GM13976 (cell line): ENCODE measurements around the gene CSNK1G1.

Source experiments
- DNase-seq: peaks from one replicate; pipeline ENCODE4 v3.0.0; 2012; ENCODE audit warnings: low spot score
- in situ Hi-C: fragments of 300-500 bp; cut with MboI; formaldehyde crosslinking; loops from one replicate; pipeline ENCODE4 v1.12.0; 2022; ENCODE audit warnings: low sequenced_read_pairs, mixed read lengths, inconsistent platforms; ENCODE audit not compliant: unreplicated experiment
- TF ChIP-seq, protein P1 (sequence below): IDR thresholded peaks from 2 replicates; pipeline ENCODE4 v1.5.1; 2012; ENCODE audit warnings: borderline replicate concordance, mild to moderate bottlenecking; ENCODE audit not compliant: insufficient read depth; ENCODE audit errors: extremely low read depth, missing control alignments, control extremely low read depth

CSNK1G1 gene

DNA sequence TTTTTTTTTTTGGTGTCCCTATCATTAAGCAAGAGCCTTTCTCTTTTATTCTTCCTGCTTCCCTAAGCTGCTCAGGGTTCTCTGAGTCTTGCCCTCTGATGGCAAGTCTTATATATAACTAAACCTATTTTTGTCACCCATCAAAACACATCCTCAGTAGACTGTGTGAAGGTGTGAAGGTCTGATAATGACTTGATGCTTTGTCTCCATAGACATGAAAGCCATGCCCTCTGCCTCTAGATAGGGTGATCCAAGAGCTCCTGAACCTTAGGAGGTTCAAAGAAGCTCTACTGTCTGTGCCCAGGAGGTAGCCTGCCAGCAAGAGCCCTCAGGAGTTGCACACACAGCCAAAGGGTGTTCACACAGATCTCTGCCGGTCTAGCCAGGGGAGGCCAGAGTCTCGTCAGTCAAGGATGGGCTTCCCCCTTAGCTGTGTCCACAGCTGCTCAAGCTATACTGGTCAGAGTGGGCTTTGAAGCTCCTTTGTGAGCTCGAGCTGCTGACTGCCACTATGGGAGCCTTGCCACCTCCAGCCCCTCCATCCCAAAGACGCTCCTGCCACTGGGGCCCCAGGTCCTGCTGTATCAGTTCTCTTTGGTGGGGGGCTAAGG lies 217.5 kb downstream of the CSNK1G1 start:
- in situ Hi-C loops = no loop called here
- TF ChIP-seq, protein P1, sequence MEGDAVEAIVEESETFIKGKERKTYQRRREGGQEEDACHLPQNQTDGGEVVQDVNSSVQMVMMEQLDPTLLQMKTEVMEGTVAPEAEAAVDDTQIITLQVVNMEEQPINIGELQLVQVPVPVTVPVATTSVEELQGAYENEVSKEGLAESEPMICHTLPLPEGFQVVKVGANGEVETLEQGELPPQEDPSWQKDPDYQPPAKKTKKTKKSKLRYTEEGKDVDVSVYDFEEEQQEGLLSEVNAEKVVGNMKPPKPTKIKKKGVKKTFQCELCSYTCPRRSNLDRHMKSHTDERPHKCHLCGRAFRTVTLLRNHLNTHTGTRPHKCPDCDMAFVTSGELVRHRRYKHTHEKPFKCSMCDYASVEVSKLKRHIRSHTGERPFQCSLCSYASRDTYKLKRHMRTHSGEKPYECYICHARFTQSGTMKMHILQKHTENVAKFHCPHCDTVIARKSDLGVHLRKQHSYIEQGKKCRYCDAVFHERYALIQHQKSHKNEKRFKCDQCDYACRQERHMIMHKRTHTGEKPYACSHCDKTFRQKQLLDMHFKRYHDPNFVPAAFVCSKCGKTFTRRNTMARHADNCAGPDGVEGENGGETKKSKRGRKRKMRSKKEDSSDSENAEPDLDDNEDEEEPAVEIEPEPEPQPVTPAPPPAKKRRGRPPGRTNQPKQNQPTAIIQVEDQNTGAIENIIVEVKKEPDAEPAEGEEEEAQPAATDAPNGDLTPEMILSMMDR = no peak
- no peak for DNase-seq

DNA sequence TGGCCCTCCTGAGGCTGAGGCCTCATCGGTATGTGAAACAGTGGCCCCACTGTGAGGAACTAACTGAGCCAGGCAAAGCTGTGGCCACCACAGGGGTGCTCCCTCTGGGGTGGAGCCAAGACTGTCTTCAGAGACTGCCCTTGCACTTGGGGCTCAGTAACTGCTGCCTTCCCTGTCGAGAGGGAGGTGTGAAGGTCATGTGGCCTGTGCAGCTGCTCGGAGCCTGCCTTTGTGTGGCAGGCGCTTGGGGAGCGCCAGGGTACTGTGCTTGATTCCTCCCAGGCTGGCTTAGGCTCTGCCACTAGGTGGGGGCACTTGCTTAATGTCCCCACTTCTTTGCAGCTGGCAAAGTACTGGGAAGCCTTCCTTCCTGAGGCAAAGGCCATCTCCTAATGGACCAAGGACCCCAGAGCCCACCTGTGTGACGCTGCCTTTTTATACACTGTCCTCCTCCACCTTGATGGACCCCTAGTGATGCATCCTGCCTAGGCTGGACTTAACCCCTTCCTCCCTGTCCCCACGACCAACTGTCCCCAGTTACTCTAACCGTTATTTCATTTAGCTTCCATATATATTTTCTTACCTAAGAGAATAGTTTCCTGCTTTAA lies 218.6 kb downstream of the CSNK1G1 start:
- TF ChIP-seq, protein P1 = no peak
- in situ Hi-C loops = no loop called here
- DNase-seq = no peak

DNA sequence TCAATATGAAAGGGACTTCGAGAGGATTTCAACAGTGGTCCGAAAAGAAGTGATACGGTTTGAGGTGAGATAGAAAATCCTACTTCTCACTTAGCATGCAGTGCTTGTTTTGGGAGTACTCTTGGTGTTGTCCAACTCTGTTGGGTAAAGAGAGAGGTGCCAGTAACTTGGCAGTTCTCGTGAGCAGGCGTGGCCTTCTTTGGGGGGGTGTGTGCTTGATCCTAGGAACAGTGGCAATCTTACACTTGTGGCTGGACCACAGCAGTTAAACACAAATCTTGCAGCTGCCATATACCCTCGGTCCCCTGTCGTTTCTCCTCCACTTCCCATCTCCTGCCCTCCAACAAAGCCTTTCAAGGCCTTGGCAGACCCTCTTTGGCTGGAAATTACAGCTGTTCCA lies 219.6 kb downstream of the CSNK1G1 start:
- TF ChIP-seq, protein P1 = no peak
- no peak for DNase-seq
- in situ Hi-C loops = no loop called here

DNA sequence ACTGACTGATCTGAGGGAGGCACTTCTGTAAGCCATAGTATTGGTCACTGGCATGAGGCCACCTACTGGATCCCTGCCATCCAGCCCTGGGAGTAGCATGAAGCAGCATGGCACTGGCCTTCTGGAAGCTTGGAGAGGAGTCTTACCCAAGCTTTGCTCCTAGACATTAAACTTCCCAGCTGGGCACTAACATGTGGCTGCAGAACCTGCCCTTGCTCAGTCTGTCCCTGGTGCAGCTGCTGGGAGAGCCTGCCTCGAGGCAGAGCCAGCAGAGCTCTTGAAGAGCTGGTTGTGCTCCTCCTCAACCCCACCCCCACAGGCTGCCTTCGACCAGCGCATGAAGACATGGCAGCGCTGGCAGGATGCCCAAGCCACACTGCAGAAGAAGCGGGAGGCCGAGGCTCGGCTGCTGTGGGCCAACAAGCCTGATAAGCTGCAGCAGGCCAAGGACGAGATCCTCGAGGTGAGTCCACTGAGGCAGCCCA lies 221.6 kb downstream of the CSNK1G1 start:
- TF ChIP-seq, protein P1 = no peak
- no peak for DNase-seq
- in situ Hi-C loops = no loop called here

DNA sequence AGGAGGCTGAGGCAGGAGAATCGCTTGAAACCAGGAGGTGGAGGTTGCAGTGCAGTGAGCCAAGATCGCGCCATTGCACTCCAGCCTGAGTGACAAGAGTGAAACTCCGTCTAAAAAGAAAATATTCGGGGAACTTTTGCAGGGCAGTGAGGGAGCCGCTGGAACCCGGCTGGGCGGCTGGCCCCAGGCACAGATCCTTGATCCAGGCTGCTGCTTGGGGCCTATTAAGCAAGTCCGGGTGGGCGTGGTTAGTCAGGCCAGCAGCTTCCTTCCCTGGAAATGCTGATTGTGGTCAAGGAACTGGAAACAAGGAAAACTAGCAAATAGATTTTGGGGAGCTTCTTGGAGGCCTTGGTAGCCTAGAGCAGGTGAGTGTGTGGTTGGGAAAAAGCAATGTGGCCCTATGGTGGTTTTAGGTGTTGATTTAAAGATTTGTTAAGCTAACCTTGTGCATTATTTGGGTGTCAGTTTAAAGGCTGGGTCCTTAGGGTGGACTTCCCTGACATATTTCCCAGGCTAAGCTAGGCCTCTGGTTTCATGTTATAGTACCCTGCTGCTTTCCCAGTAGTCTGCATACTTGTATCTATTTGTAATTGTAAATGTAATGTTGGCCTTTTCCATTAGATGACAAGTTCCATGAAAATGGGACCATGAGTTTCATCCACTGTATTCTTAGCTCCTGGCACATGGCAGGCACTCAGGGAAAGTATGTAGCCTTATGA lies 222.2 kb downstream of the CSNK1G1 start:
- DNase-seq = no peak
- TF ChIP-seq, protein P1 = no peak
- in situ Hi-C loops = no loop called here

DNA sequence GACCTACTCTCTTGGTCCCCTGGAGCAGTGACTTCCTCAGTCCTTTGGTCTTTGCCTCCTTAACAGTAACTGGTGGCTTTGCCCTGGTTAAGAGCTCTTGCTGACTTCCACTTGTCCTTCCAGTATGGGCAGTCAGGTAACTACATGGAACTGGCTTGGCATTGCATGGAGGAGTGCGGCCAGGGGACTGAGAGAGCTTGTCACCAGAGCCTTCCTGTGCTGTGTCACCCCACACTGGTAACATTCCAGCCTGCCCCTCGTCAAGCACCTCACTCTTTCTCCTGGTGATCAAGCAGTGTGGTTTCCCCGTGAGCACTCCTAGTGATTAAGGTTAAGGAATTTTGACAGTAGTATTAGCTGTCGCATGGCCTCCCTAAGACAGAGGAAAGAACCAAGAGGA lies 223.8 kb downstream of the CSNK1G1 start:
- in situ Hi-C loops = no loop called here
- TF ChIP-seq, protein P1 = no peak
- DNase-seq = no peak
